ENCODE measurements around the gene KHDC4.

The KHDC4 gene

DNA sequence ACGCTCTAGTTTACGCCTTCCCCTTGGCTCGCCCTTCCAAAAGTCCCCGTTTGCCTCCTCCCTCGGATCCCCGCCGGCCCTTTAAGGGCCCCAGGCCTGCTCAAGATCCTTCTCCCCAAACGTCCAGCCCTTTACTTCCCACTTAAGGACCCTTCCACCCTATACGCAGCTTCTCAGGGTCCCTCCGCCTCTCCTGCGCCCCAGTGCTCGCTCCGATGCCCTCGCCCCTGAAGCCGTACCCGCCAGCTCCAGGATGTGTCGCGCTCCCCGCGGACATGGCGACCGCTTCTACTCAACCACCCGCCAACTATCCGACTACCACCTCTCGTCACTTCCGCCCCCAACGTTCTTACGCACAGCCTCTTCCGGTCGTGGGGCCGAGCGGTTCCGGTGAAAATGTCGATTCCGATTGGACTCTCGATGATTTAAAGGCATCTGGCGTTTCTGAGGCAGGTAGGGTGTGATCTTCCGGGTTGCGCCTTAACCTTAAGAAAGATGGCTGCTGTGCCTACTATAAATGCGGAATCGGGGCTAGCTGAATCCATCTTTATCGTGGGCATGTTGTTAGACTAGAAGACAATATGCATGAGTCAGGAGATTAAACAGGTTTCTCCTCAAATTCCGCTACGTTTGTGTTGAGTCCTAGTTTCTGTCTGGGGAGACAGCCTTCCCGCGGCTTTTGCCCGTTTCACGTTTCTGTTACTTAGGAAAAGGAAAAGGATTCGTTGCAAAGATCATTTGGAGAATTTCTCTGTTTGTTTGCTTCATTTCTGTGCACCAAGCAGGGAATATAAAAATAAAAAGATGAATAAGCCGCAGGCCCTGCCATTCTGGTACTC lies at the start of gene KHDC4:
KHDC4 (minus strand) TSS at position 317 of the 839 bp plus-strand sequence; CDS start at position 277, 40 bp downstream.
- DNase-seq (ENCODE audit: low spot score), result peak; percentile 96

DNA sequence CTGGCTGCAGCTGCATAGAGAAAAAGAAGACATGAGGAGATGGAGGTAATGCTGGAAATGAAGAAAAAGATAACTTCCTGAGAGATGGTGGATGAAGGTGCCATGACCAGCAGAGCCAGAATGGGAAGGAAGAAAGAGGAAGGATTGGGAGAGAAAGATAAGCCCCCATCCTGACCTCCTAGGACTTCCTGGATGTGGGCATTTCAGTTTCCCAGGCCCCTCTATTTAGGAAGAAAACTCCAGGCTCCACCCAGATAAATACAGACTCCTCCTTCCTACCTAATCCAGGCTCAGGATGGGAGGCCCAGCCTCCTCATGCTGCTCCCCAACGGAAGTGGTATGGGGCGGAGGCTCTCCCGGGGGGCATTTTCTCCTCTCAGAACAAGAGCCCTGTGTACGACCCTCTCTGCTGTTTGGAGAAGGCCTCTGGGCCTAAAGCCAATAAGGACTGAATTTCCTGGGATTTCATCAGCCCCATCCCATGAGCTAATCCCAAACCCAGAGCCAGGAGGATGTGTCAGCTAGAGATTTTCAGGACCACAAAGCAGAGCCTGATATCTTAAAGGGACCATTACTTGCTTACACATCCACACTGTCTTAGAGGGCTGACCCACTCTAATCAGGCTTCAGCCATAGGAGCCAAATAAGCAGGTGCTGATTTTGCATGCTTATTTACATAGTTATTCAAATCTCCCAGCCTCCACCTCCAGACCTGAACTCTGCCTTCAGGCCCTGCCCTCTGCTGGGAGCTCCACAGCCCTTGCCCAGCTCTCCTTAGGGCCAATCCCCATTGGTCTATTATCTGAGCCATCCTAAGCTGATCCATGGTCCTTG lies 49.2 kb upstream of the KHDC4 start:
- DNase-seq (ENCODE audit: low spot score), result peak; percentile 64

DNA sequence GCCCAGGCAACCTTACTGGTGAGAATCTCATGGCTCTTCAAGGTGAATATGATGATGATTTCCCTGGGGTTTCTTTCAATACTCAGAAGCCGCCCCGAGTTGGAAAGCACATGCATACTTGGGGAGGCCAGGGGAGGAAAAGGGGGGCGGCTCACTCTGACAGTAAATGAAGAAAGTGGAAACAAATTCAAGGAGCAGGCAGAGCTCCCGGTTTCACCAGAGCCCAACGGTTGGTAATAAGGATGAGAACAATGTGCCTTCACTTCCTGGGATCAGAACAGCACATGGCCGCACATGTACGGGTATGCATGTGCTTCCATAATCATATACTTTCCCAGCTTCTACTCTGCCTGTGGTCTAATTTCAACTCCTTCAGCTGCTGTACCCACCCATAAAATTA lies 47.9 kb upstream of the KHDC4 start:
- DNase-seq (ENCODE audit: low spot score), result no peak

DNA sequence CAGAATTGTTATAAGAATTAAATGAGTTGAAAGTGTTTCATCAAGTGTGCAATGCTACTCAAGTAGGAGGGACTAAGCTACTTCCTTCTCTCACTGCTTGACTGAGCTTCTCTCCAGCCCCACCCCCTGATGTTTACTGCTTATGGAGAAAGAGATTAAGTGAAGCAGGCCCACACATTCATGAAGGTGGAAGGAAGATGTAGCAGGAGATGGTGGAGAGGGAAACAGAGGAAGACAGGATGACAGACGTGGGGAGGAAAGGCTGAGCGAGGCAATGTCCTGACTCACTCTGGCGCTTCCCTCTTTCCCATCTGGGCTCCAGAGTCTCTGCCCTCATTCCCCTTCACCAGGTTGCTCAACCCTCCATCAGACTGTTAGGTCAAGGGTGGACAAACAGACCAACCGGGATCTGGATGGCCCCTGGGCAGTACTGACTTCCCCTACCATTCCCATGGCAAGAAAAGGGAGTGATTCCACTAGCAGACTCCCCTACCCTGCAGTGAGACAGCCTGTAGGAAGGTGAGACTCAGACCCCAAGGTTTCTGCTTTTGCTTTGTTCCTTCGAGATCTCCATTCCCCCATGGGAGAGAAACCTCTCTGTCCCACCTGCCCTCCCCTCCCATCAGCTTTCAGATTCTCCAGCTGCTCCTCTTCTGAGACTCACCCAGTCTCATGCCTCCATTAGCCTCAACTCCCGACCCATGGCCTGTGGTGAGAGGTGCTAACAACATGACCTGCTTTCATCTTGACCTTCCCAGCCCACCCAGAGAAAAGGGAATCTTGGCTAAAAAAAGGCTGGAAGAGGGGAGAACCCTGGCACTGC lies 47.3 kb upstream of the KHDC4 start:
- DNase-seq (ENCODE audit: low spot score), result no peak

DNA sequence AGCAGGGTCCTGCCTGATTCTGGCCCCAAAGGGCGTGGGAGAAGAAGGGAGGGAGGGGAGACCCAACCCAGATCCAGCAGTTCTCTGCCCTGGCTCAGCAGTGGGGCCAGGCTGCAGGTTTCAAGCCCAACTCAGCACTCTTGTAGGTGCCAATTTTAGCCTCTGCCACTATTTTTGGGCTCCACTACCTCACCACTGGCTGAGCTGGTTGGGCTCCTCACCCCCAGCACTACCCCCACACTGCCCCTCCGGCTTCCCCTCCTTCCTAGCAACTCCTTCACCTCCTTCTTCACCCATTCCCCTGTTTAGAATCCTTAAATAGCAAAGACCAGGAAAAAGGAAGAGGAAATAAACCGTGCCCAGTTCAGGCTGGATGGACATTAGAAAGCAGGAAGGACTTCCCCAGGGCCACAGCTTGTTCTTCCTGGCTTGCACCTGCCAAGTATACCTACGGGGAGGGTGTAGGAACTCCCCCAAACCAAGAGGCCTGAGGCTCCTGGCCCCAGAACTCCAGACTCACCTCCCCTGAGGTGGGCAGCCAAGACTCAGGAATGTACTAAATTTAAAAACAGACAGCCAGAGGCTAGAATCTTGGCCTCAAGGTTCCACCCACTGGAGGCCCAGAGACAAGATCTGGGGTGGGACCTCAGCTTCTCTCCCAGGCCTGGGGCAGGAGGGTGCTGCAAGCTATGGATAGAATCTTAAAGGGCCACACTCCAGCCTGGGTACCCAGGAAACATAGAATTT lies 45.6 kb upstream of the KHDC4 start:
- no peak for DNase-seq (ENCODE audit: low spot score)

DNA sequence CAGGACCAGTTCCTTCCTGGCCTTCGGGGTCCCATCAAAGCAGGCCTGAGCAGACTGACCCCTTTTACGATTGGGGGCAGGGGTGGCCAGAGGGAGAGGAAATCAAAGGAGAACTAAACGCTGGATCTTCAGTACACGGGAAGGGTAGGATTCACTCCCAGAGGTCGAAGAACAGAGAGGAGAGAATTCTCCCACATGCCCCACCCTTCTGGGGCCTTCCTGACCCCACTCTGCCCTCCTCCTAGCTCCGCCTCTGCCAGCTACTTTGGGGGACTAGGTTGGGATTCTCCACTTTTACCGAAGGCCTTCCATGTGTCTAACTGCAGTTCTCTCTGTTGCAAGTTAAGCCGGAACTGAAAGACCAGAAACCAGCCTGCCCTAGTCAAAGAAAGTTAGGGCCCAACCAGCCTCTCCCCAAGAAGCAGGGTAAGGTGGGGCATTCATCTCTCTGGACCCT lies 44.8 kb upstream of the KHDC4 start:
- no peak for DNase-seq (ENCODE audit: low spot score)

DNA sequence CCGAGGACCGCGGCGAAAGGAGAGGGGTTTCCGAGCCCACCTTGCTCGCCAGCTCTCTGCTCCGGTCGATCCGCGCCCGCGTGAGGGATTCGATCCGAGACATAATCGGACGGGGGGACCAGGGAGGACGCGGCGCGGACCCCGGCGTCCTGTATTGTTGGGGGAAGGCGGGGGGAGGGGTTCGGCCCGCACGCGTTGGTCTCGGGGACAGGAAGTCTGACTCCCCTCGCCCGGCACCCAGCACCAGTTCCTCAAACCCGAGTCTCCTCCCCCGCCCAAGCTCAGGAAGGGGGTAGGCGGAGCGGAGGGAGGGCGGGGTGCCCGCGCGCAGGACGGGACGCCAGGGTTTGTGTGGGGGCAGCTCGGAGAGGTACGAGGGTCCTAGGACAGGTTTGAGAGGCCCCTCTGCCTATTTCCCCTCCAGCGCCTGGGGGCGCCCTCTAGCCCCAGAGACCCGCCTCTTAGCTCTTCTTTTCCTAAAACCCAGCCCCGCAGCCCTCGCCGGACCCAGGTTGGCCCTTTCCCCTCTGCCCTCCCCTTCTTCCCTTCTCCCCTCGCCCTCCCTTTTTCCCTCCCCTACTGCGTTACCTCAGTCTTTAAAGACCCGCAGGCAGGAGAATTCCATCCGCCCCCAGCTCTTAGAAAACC lies 44.2 kb upstream of the KHDC4 start, which contains the start of gene ARHGEF2:
ARHGEF2 (minus strand) TSS at position 223 of the 648 bp plus-strand sequence; CDS start at position 103, 120 bp downstream.
- DNase-seq (ENCODE audit: low spot score), result peak; percentile 90

DNA sequence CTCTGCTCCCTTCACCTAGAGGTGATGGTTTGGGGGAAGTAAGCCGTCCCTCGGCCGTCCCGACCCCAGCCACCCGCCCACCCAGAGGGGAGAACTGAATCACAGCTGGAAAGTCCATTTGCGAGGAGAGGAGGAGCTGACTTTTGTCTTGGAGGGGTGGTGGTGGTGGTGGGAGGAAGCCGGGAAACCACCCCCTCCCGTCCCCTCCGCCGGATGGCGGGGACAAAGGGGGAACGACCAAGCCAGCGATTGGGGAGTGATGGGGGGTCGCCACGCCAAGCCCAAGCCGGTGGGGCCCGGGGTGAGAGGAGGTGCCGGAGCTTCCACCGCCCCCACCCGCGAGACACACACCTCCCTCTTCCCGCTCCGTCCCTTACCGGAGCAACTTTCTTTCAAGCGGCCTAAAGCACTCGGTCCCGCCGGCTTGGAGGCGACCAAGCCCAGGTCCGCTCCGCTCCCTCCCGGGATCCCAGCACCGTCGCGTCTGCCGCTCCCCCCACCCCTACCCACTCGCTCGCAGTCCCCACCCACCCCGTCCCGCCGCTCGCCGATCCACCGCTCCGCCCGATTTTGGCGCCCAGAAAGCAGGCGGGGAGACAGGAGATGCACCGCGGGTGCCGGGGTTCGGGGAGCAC lies 43.6 kb upstream of the KHDC4 start:
- peak; percentile 83 for DNase-seq (ENCODE audit: low spot score)

DNA sequence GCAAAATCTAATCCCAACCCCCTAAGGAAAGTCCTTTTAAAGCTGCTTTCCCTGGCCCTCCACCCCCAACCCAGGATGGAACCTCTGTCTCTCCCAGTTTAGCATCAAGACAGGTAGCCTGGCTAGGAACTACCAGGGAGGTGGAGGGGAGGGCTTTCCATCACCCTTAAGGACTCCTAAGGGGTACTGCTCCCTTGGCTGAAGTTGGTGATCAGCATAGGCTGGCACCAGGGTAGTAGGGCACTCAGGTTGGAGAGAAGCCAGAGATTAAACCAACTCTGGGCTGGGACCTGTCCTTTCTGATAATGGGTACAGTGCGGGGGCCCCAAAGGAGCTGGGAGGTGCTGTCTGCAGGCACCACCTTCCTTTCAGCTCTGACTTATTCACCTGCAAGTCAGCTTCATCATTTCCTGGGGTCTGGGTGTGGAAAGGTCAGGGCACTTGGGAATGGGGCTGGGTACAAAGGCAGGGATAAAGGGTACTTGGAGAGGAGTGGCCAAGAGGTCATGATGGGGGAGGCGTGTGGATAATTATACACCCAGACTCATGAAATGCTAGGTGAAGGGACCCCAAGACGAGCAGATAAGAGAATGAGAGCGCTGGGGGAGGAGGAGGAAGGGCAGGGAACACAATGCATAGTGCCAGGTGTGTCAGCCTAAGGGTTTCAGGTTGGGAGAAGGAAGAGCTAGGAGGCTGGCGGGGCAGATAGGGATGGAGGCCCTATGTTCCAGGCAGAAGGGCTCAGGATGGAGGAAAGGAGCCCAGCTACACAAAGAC lies 42.9 kb upstream of the KHDC4 start:
- peak; percentile 55 for DNase-seq (ENCODE audit: low spot score)

DNA sequence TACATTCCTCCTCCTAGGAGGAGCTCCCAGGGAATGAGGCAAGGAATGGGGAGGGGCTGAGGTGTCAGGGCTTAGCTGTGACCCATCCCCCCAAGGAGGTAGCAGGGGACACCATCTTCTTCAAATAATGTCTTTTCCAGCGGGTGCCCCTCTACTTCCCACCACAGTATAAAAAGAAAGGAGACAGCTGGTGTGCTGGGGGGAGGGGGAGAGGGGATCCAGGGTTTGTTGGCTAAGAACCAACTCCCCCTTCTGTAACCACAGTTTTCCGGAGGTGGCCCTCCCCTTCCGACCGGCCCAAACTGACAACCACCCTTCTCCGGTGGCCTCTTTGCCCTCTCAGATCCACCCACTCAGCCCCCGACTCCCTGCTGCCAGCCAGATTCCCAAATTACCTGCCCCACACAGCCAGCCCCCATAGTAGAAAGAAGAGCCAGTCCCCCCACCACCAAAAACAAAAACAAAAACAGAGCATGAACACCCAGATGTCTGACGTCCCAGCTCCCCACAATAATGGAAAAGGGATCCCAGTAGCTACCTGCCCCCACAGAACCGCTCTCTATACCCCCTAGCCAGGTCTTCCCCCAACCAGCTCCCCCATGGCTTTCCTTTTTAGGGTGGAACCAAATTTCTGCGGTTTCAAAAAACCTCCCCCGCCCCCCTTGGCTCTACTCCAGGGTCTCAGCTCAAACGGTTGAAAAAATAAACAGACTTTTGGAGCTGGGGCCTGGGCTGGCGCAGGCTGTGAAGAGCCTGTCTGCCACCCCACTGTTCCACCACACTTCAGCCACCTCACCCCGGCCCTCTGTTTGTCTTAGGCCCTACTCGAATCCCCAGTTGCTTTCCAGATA lies 42.1 kb upstream of the KHDC4 start:
- DNase-seq (ENCODE audit: low spot score), result peak; percentile 80

DNA sequence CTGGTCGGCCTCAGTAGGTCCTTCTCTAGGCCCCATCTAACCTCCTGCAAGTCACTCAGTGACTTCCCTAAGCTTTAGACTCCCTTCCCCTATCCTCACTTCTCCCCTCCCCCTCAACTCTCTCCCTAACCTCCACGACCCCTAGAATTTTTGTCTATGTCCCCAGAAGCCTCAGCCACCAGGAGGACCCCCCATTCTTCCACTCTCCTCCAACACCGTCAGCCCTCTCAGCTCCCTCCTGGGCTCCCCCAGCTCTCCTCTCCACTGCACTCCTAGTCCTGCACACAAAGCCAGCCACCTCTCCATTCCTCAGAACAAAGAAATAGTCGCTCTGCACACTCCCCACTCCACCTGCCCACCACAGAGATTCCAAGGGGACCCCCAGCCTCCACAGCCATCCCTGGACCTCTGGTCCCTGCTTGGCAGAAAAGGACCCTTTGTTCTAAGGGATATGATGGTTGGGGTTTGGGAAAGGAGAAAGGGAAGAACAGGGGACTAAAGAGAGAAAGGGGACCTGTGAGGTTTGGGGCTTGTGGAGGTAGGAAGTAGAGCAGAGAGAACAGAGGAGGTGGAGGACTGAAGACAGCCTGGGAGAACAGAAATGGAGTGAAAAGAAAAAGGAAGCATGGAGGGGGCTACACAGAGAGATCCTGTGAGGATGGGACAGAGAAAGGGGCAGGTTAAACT lies 41.3 kb upstream of the KHDC4 start:
- DNase-seq (ENCODE audit: low spot score), result no peak

DNA sequence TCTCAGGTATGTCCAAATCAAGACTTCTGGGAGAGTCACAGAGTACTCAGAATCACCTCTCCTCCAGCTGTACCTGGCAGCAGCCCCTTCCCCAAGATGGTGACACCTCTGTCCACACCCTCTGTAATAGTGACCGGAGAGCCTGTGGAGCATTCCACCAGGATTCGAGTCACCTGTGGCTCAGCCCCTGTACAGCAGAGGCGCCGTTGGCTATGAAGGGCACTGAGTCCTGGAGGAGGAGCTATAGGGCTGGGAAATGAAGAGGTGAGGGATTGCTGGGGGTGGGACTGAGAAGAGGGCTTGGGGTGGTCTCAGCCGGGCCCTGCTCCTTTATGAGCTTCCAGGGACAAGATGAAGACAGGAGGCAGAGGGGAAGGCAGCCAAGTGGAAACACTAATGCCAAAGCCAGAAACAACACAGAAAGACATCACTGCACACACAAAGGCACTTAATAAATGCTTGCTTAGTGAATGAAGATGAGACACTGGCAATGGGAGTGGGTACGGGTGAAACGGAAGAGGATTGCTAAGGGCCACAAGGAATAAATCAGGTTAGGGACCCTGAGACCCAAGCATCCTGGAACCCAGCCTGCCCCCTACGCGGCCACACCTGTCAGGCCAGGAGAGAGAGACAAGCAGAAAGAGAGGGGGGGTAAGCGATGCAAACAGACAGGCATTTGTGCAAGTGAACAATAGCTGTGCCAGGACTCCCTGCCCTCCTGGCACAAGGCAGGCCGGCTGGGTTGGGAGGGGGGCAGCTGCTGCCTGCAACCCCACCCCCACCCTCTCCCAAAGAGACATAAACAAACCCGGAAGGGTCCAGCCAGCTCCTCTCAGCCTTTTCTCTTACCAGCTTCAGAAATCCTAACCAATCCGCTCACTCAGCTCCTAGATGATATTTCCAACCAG lies 40.2 kb upstream of the KHDC4 start:
- DNase-seq (ENCODE audit: low spot score), result no peak

DNA sequence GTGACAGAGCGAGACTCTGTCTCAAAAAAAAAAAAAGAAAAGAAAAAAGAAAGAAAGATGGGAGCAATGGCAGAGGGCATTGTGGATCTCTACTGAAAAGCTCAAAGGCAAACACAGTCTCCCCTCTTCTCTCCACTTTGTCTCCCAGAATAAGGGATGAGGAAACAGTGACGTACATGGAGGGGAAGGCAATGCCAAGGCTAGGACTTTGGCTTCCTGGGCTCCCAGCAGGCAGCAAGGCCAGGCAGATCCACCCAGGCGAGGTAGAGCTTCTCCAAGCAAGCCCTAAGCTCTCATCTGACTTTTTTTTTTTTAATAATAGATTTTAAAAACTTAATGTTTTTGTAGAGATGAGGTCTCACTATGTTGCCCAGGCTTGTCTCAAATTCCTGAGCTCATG lies 39.5 kb upstream of the KHDC4 start:
- DNase-seq (ENCODE audit: low spot score), result no peak

DNA sequence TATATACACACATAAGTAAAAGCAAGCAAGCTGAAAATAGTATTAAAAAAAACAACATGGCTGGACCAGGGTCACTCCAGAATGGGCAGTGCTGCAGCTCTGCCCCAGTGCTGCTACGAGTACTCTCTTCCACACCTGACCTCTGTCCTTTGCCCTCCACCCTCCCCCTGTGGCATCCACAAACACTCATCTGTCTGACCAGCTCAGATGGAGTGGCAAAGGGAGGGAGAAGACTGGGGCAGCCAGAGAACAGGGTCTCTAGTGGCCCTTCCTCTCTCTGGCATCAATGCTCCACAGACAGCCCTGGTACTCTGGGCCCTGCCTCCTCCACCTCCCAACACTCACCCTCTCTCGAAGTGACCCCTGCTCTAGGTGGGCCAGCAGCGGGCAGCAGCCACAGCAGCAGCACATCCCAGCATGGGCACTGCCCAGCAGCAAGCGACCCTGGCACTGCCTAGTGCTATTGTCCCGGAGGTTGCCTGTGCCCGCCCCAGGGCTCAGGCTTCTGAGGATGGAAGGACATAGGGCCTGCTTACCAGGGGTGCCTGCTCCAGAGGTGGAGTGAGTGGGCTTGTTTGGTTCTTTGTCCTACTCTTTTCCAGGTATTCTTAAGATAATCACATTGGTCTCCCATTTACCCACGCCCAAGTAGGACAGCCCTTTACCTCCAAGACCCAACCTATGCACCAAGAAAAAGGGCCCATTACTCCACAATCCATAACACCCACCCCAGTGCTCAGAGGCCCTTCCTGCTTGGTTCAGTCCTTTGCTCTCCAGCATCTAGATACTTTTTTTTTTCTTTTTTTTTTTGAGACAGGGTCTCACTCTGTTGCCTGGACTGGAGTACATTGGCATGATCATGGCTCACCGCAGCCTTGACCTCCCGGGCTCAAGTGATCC lies 37.9 kb upstream of the KHDC4 start:
- no peak for DNase-seq (ENCODE audit: low spot score)

DNA sequence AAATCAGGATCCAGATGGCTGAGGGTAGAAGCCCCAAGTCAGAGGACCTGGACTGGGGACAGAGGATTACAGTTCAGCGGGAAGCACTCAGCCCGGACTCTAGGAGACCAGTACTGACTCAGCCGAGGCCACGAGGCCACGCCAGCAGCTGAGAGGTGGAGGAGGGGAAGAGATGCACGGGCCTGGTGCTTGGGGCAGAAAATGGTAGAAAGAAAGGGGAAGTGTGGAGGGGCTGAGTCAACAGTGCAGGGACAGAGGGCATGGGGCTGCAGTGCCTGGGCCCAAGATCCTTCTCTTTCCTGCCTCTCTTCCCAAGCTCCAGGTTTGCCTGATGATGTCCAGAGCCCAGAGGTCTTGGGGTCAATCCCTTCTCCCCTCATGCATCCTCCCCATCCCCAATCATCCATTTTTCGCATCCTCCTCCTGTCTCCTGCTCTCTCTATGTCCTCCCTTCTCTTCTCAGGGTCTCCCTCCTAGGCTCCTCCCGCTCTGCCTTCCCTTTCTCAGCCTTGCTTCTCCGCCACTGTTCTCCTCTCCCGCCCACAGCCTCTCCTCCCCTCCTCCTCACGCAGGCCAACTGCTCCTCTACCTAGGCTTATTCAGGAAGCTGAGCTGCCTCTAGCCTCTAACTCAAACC lies 36.4 kb upstream of the KHDC4 start:
- no peak for DNase-seq (ENCODE audit: low spot score)

Data from D341Med (cell line).